ENCODE data around the gene ZRSR2.

ZRSR2 gene

GRCh38 chrX:15854080-15854655 lies 63.9 kb downstream of the ZRSR2 start:
- DNase-seq = peak; percentile 41

GRCh38 chrX:15854712-15855567 lies 64.7 kb downstream of the ZRSR2 start, which contains the start of gene AP1S2:
TSS of gene AP1S2 (minus strand) at chrX:15854813. CDS start at chrX:15852524, 2,289 bp downstream.
- DNase-seq = peak; percentile 95

- DNase-seq = no peak
Measured at GRCh38 chrX:15855568-15856221, 65.4 kb downstream of the ZRSR2 start.

GRCh38 chrX:15856222-15856587 lies 65.9 kb downstream of the ZRSR2 start:
- no peak for DNase-seq

GRCh38 chrX:15856636-15857035 lies 66.4 kb downstream of the ZRSR2 start:
- DNase-seq = no peak

- no peak for DNase-seq
Measured at GRCh38 chrX:15858051-15858450, 67.8 kb downstream of the ZRSR2 start.

GRCh38 chrX:15860921-15861320 lies 70.6 kb downstream of the ZRSR2 start:
- no peak for DNase-seq

- DNase-seq = no peak
Measured at GRCh38 chrX:15864023-15864422, 73.7 kb downstream of the ZRSR2 start.

GRCh38 chrX:15864629-15865028 lies 74.3 kb downstream of the ZRSR2 start:
- no peak for DNase-seq

GRCh38 chrX:15866147-15866546 lies 75.9 kb downstream of the ZRSR2 start:
- no peak for DNase-seq

GRCh38 chrX:15869695-15870094 lies 79.4 kb downstream of the ZRSR2 start:
- DNase-seq = no peak

GRCh38 chrX:15870310-15870709 lies 80.0 kb downstream of the ZRSR2 start:
- no peak for DNase-seq
